Progenitor cell of endocrine pancreas (in vitro differentiated cells): ENCODE measurements around the gene SPINT3. TPM values are rescaled to one million over a fixed set of nuclear protein-coding genes. Genes with fewer than 3 reads are reported as not detected.
A peak's percentile ranks its signal among the peaks of the same experiment; 100 is the strongest.

Source experiments
- DNase-seq: peaks from one replicate; pipeline ENCODE4 v3.0.0; 2021; ENCODE audit warnings: low spot score; ENCODE audit not compliant: unreplicated experiment
- H3K27ac Mint-ChIP-seq: 2 replicates; pipeline ENCODE4 v1.8.0; 2021; ENCODE audit warnings: mild to moderate bottlenecking, moderate library complexity, mixed read lengths
- H3K27me3 Mint-ChIP-seq: 2 replicates; pipeline ENCODE4 v1.8.0; 2021; ENCODE audit warnings: mixed read lengths
- H3K36me3 Mint-ChIP-seq: 2 replicates; pipeline ENCODE4 v1.8.0; 2022; ENCODE audit warnings: mixed read lengths; ENCODE audit not compliant: insufficient read depth
- H3K4me1 Mint-ChIP-seq: 2 replicates; pipeline ENCODE4 v1.8.0; 2021; ENCODE audit warnings: low read depth, mixed read lengths
- H3K4me3 Mint-ChIP-seq: 2 replicates; pipeline ENCODE4 v1.8.0; 2021; ENCODE audit warnings: low read depth, mild to moderate bottlenecking, moderate library complexity, mixed read lengths
- H3K9me3 Mint-ChIP-seq: 2 replicates; pipeline ENCODE4 v1.8.0; 2021; ENCODE audit warnings: low read depth, mixed read lengths
- CTCF ChIP-seq: fragments of 200-600 bp; sonication (generic); IDR thresholded peaks from one replicate; pipeline ENCODE4 v1.5.0; 2021; ENCODE audit warnings: antibody characterized with exemption, mild to moderate bottlenecking; ENCODE audit not compliant: unreplicated experiment
- total RNA-seq: library from RNA; stranded (reverse); gene quantifications from 2 replicates; pipeline ENCODE4 v1.2.1, GENCODE V29; 2021

SPINT3 gene
- total RNA-seq, 1 donor from 2014 or later, result not detected

GRCh38 chr20:45495501-45495941 lies 19.9 kb downstream of the SPINT3 start:
- no peak for TF ChIP-seq CTCF
- Mint-ChIP-seq H3K27ac (no peak overlapping the region), H3K9me3 (no peaks in the 10 kb centered on the region), H3K4me3 (no peak overlapping the region), H3K36me3 (no peaks in the 10 kb centered on the region), H3K4me1 (no peaks in the 10 kb centered on the region), H3K27me3 (peaks cover 19% of the 10 kb centered on the region)
- DNase-seq, result no peak

- H3K9me3 Mint-ChIP-seq, result no peaks in the 10 kb centered on the region
- peaks cover 13% of the 10 kb centered on the region for H3K4me1 Mint-ChIP-seq
- H3K27ac Mint-ChIP-seq, result no peak overlapping the region
- no peaks in the 10 kb centered on the region for H3K36me3 Mint-ChIP-seq
- TF ChIP-seq CTCF, result no peak
- H3K27me3 Mint-ChIP-seq, result peaks cover 8% of the 10 kb centered on the region
- no peak for DNase-seq
- H3K4me3 Mint-ChIP-seq, result no peak overlapping the region
Observed at GRCh38 chr20:45489083-45489531, 26.3 kb downstream of the SPINT3 start.

- Mint-ChIP-seq H3K4me1 (peaks cover 15% of the 10 kb centered on the region), H3K36me3 (peaks cover 3% of the 10 kb centered on the region), H3K27me3 (peaks cover 4% of the 10 kb centered on the region), H3K27ac (no peak overlapping the region), H3K4me3 (peak overlapping the region; percentile 53), H3K9me3 (no peaks in the 10 kb centered on the region)
- DNase-seq, result no peak
- peak; percentile 62 for TF ChIP-seq CTCF
Observed at GRCh38 chr20:45487231-45487635, 28.2 kb downstream of the SPINT3 start.

- no peak for TF ChIP-seq CTCF
- Mint-ChIP-seq H3K36me3 (peaks cover 9% of the 10 kb centered on the region), H3K4me1 (peaks cover 15% of the 10 kb centered on the region), H3K27ac (peak overlapping the region; percentile 13), H3K4me3 (no peak overlapping the region), H3K9me3 (no peaks in the 10 kb centered on the region), H3K27me3 (peaks cover 4% of the 10 kb centered on the region)
- no peak for DNase-seq
Observed at GRCh38 chr20:45485388-45485787, 30.0 kb downstream of the SPINT3 start.

- no peak overlapping the region for H3K27ac Mint-ChIP-seq
- no peak for DNase-seq
Observed at GRCh38 chr20:45484676-45485075, 30.7 kb downstream of the SPINT3 start.

More at GRCh38 chr20:45484676-45485075, 30.7 kb downstream of the SPINT3 start:
- Mint-ChIP-seq H3K4me1 (peaks cover 15% of the 10 kb centered on the region), H3K36me3 (peaks cover 13% of the 10 kb centered on the region), H3K9me3 (no peaks in the 10 kb centered on the region), H3K4me3 (no peak overlapping the region), H3K27me3 (peaks cover 4% of the 10 kb centered on the region)
- no peak for TF ChIP-seq CTCF
